Hepatocyte (in vitro differentiated cells): Measurements from ENCODE around the gene ADGRD1. TPM values are rescaled to one million over a fixed set of nuclear protein-coding genes. Genes with fewer than 3 reads are reported as not detected.

ENCODE experiments used
- DNase-seq: peaks from one replicate; pipeline ENCODE4 v3.0.0-alpha.2; 2016; ENCODE audit warnings: low spot score
- H2AFZ ChIP-seq: fragments of 200-600 bp; sonication (generic); 2 replicates; pipeline ENCODE4 v1.6.0; 2016; ENCODE audit warnings: antibody characterized with exemption, mild to moderate bottlenecking
- H3K27ac ChIP-seq: fragments of 200-600 bp; sonication (generic); 2 replicates; pipeline ENCODE4 v1.5.1; 2016; ENCODE audit warnings: mild to moderate bottlenecking
- H3K27me3 ChIP-seq: fragments of 200-600 bp; sonication (generic); 2 replicates; pipeline ENCODE4 v1.6.1; 2016
- H3K36me3 ChIP-seq: fragments of 200-600 bp; sonication (generic); replicated peaks from 2 replicates; pipeline ENCODE4 v1.5.1; 2016; ENCODE audit warnings: low read depth; ENCODE audit not compliant: insufficient read depth
- H3K4me1 ChIP-seq: fragments of 200-600 bp; sonication (generic); 2 replicates; pipeline ENCODE4 v1.5.1; 2016; ENCODE audit warnings: mild to moderate bottlenecking, moderate library complexity; ENCODE audit not compliant: insufficient read depth
- H3K4me2 ChIP-seq: fragments of 200-600 bp; sonication (generic); 2 replicates; pipeline ENCODE4 v1.6.0; 2016
- H3K4me3 ChIP-seq: fragments of 200-600 bp; sonication (generic); 2 replicates; pipeline ENCODE4 v1.5.1; 2016; ENCODE audit warnings: mild to moderate bottlenecking
- H3K79me2 ChIP-seq: fragments of 200-600 bp; sonication (generic); 2 replicates; pipeline ENCODE4 v1.6.0; 2017; ENCODE audit warnings: mild to moderate bottlenecking
- H3K9me2 ChIP-seq: fragments of 200-600 bp; sonication (generic); replicated peaks from 2 replicates; pipeline ENCODE4 v1.6.0; 2017; ENCODE audit warnings: mild to moderate bottlenecking; ENCODE audit not compliant: insufficient read depth
- H3K9me3 ChIP-seq: fragments of 200-600 bp; sonication (generic); 2 replicates; pipeline ENCODE4 v1.5.1; 2016; ENCODE audit warnings: low read depth, mild to moderate bottlenecking
- H4K20me1 ChIP-seq: fragments of 200-600 bp; sonication (generic); 2 replicates; pipeline ENCODE4 v1.6.0; 2016; ENCODE audit warnings: mild to moderate bottlenecking; ENCODE audit not compliant: insufficient read depth, poor library complexity, severe bottlenecking
- EZH2 ChIP-seq: fragments of 200-600 bp; sonication (generic); IDR thresholded peaks from 2 replicates; pipeline ENCODE4 v1.6.1; 2016; ENCODE audit warnings: antibody characterized with exemption, mild to moderate bottlenecking, borderline replicate concordance
- EZH2phosphoT487 ChIP-seq: fragments of 200-600 bp; sonication (generic); IDR thresholded peaks from one replicate; pipeline ENCODE4 v1.6.1; 2018; ENCODE audit warnings: antibody characterized with exemption, mild to moderate bottlenecking, low read depth, moderate library complexity; ENCODE audit not compliant: unreplicated experiment, severe bottlenecking
- WGBS: methylation state at CpG from one replicate; pipeline ENCODE4 v1.1.6; 2016; ENCODE audit warnings: low lambda C conversion rate; ENCODE audit errors: missing lambda C conversion rate; 5-methylcytosine and 5-hydroxymethylcytosine counted together
- polyA plus RNA-seq: library from polyadenylated mRNA; unstranded; fragments of >200 nt; fragmentation: Nextera tagmentation; extraction: Ambion mirVana; gene quantifications from 2 replicates; pipeline ENCODE4 v1.2.1, GENCODE V29; 2016
- total RNA-seq: library from RNA; depleted of rRNA; stranded (reverse); fragments of >200 nt; gene quantifications from 2 replicates; pipeline ENCODE4 v1.2.3, GENCODE V29; 2014
- TF ChIP-seq, protein P1 (sequence below): fragments of 200-600 bp; sonication (generic); IDR thresholded peaks from 2 replicates; pipeline ENCODE4 v1.5.1; 2016; ENCODE audit warnings: antibody characterized with exemption, mild to moderate bottlenecking; ENCODE audit not compliant: poor library complexity

ADGRD1 gene
- total and polyA plus RNA-seq, 2 experiments from 2014 or later = 18.1 to 18.5 TPM

DNA sequence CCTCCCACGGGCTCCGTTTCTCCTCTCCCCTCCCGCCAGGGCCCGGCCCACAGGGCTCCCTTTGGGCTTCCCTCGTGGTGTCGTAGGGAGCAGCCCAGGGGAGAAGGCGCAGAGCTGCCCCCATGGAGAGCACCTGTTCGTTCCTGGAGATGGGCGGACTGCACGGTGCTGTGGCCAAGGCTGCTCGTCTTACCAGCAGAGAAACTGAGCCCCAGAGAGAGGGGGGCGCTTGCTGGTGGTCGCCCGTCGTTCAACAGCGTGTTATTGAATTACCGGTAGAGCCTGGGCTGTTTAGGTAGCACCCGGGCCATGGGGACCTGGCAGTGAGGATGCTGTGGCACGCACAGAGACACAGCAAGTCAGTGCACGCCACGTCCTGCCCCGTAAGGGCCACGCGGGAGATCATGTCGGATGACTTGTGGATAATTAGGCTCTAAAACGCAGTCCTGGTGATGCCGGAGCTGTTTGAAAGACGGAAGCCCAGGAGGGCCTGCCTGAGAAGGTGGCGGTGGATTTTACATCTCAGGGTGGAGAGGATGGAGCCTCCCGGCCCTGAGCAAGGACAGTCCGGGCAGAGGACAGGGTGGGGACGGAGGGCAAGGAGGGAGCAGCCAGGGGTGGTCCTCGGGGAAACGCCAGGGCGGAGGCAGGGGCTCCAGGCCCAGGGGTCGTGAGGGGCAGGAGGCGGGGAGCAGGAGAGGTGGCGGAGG lies 134.4 kb downstream of the ADGRD1 start:
- no peak overlapping the region for H3K27ac ChIP-seq
- H3K27me3 ChIP-seq = no peaks in the 10 kb centered on the region
- no peaks in the 10 kb centered on the region for H3K36me3 ChIP-seq
- no peaks in the 10 kb centered on the region for H4K20me1 ChIP-seq
- no peak overlapping the region for H2AFZ ChIP-seq
- no peak overlapping the region for H3K4me2 ChIP-seq
- H3K4me1 ChIP-seq = no peaks in the 10 kb centered on the region
- H3K79me2 ChIP-seq = no peaks in the 10 kb centered on the region
- DNase-seq = no peak
- TF ChIP-seq EZH2 (no peak), EZH2phosphoT487 (no peak)
- TF ChIP-seq, protein P1, sequence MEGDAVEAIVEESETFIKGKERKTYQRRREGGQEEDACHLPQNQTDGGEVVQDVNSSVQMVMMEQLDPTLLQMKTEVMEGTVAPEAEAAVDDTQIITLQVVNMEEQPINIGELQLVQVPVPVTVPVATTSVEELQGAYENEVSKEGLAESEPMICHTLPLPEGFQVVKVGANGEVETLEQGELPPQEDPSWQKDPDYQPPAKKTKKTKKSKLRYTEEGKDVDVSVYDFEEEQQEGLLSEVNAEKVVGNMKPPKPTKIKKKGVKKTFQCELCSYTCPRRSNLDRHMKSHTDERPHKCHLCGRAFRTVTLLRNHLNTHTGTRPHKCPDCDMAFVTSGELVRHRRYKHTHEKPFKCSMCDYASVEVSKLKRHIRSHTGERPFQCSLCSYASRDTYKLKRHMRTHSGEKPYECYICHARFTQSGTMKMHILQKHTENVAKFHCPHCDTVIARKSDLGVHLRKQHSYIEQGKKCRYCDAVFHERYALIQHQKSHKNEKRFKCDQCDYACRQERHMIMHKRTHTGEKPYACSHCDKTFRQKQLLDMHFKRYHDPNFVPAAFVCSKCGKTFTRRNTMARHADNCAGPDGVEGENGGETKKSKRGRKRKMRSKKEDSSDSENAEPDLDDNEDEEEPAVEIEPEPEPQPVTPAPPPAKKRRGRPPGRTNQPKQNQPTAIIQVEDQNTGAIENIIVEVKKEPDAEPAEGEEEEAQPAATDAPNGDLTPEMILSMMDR = no peak
- H3K4me3 ChIP-seq = no peak overlapping the region
- no peaks in the 10 kb centered on the region for H3K9me3 ChIP-seq
- H3K9me2 ChIP-seq = no peaks in the 10 kb centered on the region
- WGBS = 91% methylated on average over 37 of the region's 38 CpGs

DNA sequence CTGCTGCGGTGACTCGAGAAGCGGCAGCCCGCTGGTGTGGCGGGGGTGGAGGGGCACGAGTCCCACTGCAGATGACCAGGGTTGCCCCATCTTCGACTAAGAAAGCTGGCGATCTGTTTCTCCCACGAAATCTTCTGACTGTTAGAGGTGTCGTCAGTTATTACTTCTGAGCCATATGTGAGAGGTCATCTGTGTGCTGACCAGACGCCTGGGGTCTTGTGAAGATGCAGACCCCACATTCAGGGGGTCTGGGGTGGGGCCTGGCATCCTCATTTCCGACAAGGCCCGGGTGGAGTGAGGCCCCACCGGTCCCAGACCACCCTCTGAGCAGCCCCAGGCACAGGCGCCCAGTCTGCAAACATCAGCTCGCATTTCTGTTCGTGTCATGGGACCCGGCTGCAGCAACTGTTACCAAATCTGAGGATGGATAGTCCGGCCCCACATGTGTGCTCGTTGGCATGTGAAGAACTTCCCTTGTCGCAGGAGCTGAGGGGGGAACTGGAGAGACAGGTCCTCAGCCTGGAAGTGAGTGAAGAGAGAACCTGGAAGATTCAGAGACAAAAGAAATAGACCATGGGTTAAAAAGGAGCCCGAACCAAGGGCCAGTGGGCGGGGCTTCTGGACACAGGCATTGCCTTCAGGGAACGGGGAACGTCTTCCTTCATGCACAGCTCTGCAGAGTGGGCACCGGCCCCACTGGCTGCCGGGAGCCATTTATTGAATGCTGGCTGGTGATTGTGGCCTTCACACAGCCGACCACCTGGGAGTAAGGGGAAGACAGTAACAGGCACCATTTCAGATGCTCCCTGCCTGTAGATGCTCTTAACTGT lies 135.2 kb downstream of the ADGRD1 start:
- TF ChIP-seq, protein P1 = no peak
- TF ChIP-seq EZH2 (no peak), EZH2phosphoT487 (no peak)
- WGBS = 79% methylated on average over 28 of the region's 28 CpGs
- Histone ChIP-seq H4K20me1 (no peaks in the 10 kb centered on the region), H3K9me2 (no peaks in the 10 kb centered on the region), H3K27me3 (no peaks in the 10 kb centered on the region), H3K9me3 (no peaks in the 10 kb centered on the region), H3K4me2 (no peak overlapping the region), H3K79me2 (no peaks in the 10 kb centered on the region), H3K27ac (no peak overlapping the region), H3K4me1 (no peaks in the 10 kb centered on the region), H2AFZ (no peak overlapping the region), H3K4me3 (no peak overlapping the region), H3K36me3 (no peaks in the 10 kb centered on the region)
- no peak for DNase-seq

DNA sequence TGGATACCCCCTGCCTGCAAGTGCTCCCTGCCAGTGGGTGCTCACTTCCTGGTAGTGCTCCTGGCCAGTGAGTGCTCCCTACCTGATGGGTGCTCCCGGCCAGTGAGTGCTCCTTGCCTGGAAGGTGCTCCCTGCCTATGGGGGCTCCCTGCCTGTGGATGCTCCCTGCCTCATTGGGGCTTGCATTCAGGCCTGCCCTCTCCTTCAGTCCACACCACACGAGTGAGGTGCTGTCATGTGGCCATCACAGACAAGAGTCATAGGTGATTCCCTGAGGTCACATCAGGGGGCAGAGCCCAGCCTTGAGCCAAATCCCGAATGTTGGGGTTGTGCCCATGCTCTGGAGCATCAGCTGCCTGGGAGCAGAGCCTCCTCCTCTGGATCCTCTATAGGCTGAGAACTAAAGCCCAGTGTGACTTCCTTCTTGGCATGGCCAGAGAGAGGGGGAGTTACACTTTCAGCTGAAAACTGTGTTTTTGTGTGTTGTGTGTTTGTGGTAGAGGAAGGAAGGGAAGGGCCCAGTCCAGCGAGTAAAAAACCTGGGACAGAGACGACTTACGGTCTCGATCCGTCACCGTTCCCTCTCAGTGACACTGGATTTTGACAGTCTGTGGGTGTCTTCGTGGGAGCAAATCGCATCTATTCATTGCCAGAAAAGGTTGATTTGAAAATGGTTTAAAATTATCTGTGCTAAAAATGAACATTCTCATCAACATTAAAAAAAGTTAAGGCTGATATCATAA lies 136.0 kb downstream of the ADGRD1 start:
- 92% methylated on average over 11 of the region's 11 CpGs for WGBS
- TF ChIP-seq EZH2 = no peak
- TF ChIP-seq EZH2phosphoT487 = no peak
- TF ChIP-seq, protein P1 = no peak
- no peak for DNase-seq

More for the DNA sequence above, 136.0 kb downstream of the ADGRD1 start:
- no peak overlapping the region for H2AFZ ChIP-seq
- no peaks in the 10 kb centered on the region for H4K20me1 ChIP-seq
- H3K4me1 ChIP-seq = no peaks in the 10 kb centered on the region
- no peak overlapping the region for H3K4me2 ChIP-seq
- H3K27me3 ChIP-seq = no peaks in the 10 kb centered on the region
- H3K9me3 ChIP-seq = no peaks in the 10 kb centered on the region
- no peak overlapping the region for H3K4me3 ChIP-seq
- no peaks in the 10 kb centered on the region for H3K79me2 ChIP-seq
- no peaks in the 10 kb centered on the region for H3K9me2 ChIP-seq
- H3K36me3 ChIP-seq = no peaks in the 10 kb centered on the region
- H3K27ac ChIP-seq = no peak overlapping the region
